Activated T-cell treated with anti-CD3 and anti-CD28 coated beads for 4 hours (primary cell): ENCODE results near the gene NCOA1.
"Not testable (repeated sequence)": the region's sequence is repeated elsewhere in the genome, so short reads cannot be mapped to it uniquely, and the experiment has no call there.

Source experiments
- DNase-seq: peaks from one replicate; pipeline ENCODE4 v3.0.0-alpha.2; 2020

Gene NCOA1

DNA sequence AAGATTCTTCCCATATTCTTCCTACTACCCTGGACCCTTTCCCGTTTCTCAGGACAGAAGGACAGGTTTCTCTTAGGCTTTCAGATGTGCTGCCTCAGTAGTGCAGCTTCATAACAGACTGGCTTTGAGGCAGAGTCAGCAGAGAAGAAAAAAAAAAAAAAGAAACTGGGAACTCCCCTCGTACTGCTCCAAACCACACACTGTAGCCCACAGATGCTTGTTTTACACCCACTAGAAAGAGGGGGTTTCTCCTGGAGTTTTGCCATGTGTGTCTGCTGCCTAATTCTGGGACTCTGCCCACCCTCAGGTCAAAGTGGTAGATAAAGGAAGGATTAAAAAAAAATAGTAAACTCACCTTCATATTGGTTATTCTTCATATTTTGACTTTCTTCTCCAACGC is 95.9 kb downstream of the NCOA1 start:
- DNase-seq: no peak

DNA sequence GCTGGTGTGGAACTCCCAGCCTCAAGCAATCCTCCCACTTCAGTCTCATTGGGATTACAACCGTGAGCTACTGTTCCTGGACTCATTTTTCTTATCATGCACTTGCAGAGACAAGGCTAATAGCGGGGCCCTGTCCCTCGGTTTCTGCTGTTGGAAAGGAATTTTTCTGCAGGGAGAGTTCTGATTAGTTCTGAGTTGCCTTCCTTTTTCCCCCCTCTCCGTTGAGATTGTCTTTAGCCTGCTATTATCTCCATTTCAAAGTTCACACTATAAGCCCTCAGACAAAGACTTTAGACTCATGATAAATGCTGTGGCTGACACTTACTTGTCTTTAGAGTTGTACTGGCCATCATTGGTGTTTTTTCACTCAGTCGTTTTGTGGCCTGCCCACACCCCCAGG is 97.2 kb downstream of the NCOA1 start:
- DNase-seq: no peak

GRCh38 chr2:24592441-24593100 is 101.5 kb downstream of the NCOA1 start:
- DNase-seq: no peak

DNA sequence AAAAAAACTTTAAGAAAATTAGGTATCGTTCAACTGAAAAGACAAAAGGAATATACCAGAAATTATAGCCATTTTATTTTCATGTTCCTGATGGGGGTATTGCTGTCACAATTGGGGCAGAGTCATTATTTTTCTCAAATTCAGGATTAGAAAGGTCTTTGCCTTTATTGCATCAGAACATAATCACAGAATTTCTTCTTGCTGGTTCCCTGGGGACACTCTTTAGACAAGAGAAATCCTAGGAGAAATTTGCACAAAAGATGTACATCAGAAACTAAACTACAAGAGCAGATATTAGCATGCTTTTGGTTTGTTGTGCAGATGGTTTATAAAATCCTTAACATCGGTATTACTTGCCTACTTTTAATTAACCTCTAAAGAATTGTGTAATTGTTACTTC is 103.2 kb downstream of the NCOA1 start:
- DNase-seq: no peak

DNA sequence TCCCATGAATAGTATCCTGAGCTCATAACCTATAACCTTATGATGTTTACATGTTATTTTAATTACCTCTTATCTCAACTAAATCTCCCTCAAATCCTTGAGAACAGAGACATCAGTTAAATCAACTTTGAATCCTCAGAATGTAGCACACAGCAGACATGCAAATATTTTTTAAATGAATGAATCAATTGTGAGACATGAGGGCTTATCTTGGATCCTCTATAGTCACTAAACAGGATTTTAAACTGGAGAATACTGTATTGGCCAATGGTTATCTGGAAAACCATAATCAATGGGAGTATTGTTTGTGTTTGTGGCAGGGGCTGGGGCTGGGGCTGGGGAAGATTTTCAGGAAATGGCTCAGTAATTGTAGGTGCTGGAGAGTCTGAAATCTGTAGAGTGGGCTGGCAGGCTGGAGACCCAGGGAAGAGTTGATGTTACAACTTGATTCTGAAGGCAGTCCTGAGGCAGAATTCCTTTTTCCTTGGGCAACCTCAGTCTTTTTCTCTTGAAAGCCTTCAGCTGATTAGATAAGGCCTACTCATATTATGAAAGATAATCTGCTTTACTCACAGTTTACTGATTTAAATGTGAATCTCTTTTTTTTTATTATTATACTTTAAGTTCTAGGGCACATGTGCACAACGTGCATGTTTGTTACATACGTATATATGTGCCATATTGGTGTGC is 106.3 kb downstream of the NCOA1 start:
- DNase-seq: no peak

- not testable (repeated sequence) for DNase-seq
Measured at GRCh38 chr2:24600140-24600539, 109.1 kb downstream of the NCOA1 start.

GRCh38 chr2:24611631-24612030 is 120.6 kb downstream of the NCOA1 start:
- DNase-seq: no peak

- DNase-seq: no peak
Measured at GRCh38 chr2:24613154-24613814, 122.2 kb downstream of the NCOA1 start.

DNA sequence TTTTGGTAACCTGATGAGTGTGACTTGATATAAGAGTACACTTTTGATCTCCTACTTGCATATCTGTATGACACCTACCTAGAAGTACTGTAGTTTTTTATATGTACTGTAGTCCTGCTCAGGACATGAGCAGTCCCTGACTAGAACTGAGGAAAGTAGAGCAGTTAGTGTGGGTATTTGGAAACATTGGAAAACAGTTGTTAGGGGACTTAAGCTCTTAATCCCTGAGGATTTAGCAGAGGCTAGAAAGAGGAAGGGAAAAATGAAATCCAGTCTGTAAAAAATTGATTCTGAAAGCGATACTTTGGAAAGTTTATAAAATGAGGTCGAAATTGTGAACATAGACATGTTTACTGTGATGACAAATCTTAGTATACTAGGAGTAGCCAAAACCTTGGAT is 125.6 kb downstream of the NCOA1 start:
- DNase-seq: no peak

GRCh38 chr2:24617424-24617823 is 126.4 kb downstream of the NCOA1 start:
- DNase-seq: no peak

DNA sequence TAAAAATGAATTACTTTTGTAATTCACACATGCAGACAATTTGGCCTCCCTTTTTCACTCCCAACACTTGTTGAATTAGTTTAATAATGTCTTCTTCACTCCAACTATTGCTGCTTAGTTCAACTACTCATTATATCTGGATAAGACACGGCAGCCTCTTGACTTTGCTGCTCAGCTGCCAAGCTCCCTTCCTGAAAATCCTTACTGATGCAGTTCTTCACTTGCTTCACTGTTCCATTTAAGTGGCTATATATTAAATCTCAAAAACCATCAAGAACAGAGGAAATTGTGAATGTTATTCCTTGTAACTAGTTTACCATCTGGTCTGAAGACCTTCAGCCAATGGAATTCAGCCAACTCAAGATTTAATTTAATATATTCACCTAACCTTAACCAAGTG is 127.1 kb downstream of the NCOA1 start:
- no peak for DNase-seq

DNA sequence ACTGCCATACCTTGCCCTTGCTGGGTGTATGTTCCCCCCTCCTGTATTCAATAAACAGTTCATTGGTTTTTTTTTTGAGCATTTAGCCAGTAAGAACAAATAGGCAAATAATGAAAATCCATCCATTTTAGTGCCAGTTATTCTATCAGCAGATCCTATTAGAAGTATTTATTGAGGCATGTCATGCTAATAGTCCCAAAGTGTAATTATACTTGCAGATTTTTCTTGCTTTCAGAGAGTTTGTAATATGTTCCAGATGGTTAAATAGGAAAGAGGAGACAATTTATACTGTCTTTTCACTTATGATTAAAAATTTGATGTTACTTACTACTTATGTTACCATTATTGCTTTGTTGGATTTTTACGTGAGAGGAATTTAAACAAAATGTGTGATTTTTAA is 127.6 kb downstream of the NCOA1 start:
- DNase-seq: no peak

- no peak for DNase-seq
Measured at GRCh38 chr2:24620936-24621335, 129.9 kb downstream of the NCOA1 start.

DNA sequence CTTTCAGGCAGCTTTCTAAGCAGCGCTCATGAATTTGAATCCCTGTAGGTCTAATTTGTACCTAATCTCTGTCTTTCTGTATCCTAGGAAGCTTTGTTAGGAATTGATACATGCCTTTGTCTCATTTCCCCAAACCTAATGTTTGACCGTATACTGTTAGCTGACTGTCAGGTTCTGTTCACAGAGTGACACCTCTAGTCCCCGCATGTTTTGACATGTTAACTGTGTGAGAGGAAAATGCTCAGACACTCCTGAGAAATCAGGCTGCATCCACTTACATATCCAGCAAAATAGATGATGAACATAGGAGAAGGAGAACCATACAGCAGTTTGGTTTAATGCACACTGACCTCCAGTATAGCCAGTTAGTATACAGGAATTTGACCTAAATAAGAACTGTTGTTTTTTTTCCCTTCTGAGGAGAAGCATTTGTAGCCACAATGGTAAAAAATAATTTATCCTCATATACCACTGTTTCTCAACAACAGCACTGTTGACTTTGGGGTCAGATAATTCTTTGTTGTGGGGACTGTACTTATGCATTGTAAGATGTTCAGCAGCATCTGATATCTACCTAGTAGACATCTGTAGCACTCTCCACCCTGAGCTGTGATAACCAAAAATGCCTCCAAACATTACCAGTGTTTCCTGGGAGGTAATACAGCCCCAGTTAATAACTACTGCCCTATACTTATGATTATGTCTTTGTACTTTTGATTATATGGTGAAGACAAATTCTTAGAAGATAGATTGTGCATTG is 130.9 kb downstream of the NCOA1 start:
- DNase-seq: no peak

- DNase-seq: no peak
Measured at GRCh38 chr2:24623535-24623934, 132.5 kb downstream of the NCOA1 start.

DNA sequence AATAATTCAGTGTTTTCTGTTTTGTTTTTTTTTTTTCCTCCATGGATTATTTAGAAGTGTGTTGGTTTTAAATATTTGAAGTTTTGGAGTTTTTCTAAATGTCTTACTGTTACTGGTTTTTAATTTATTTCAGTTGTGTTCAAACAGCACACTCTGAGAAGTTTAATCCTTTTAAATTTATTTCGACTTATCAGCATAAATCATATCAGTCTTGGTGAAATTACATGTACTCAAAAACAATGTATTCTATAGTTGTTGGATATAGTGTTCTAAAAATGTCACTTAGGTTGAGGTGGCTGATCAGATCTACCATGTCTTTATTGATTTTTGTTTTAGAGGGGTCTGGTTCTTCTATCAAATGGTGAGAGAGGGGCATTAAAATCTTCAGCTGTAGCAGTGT is 134.7 kb downstream of the NCOA1 start:
- no peak for DNase-seq

- no peak for DNase-seq
Measured at GRCh38 chr2:24626131-24626530, 135.1 kb downstream of the NCOA1 start.

DNA sequence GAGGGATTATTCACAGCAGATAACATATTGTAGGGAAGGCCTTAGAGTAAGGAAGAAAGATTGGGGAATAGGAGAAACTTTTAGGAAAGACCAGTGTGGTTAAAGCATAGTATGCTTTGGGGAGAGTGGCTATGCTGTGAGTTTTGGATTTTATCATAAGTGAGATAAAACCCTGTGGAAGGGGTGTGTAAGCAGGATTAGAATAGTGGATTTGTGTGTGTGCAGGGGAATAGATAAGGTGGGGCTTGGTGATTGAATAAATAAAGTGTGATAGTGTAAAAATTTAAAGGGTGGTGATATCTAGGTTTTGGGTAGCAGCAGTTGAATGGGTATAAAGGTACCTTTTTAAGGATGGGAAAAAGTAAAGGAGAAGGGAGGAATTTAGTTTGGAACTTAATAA is 137.7 kb downstream of the NCOA1 start:
- DNase-seq: no peak

DNA sequence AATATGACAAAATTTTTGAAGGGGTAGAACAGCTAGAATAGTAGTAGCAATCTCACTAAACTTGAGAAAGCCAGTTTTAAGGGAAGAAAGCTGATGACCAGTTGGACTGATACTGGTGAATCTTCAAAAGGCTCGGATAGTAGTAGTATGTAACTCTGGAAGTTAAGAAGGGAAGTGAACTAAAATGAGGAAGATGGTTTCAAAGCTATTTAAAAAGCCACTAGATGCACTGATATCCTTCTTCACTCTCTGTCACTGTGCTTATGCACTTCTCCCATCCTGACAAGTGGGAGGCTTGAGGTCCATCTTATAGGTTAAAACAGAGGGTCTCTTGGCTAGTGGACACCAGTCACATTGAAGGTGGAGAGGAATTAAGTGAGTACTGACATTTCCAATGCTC is 141.1 kb downstream of the NCOA1 start:
- DNase-seq: no peak

DNA sequence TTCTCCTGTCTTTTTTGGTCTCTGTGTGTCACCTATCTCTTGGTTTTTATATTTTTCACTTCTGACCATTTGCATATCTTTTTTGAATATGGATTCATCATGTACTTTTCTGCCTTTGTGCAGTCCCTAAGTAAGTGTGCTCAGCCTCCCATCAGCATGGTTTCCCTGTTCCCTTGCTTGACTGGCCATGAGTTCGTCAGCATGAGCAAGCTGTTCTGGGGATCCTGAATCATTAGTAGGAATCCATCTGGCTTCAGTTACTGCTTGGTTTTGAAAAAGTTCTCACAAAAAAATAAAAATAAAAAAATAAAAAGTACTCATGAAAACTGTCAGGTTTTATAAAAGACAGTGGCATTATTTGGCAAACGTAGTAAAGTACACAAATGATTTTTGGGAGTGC is 144.1 kb downstream of the NCOA1 start:
- no peak for DNase-seq

GRCh38 chr2:24638568-24638967 is 147.5 kb downstream of the NCOA1 start:
- DNase-seq: no peak

GRCh38 chr2:24642351-24642750 is 151.3 kb downstream of the NCOA1 start:
- DNase-seq: no peak

- no peak for DNase-seq
Measured at GRCh38 chr2:24643051-24643450, 152.0 kb downstream of the NCOA1 start.

- DNase-seq: no peak
Measured at GRCh38 chr2:24644032-24644431, 153.0 kb downstream of the NCOA1 start.
